Fibroblast of skin of abdomen (primary cell): Measurements from ENCODE around the gene ZNF432. TPM values are rescaled to one million over a fixed set of nuclear protein-coding genes. Genes with fewer than 3 reads are reported as not detected.
"Not testable (repeated sequence)": the region's sequence is repeated elsewhere in the genome, so short reads cannot be mapped to it uniquely, and the experiment has no call there.

Experiments used
- DNase-seq: peaks from one replicate; pipeline ENCODE4 v3.0.0-alpha.2; 2013
- polyA plus RNA-seq, 2 experiments: library from polyadenylated mRNA; unstranded; fragments of 120-200 nt; gene quantifications; one replicate each; pipeline ENCODE4 v1.2.1, GENCODE V29; 2013; ENCODE audit not compliant: insufficient read length in 2 of 2

Gene ZNF432
- polyA plus RNA-seq (2013, experiment 1 of 2; ENCODE audit: insufficient read length): 5.6 TPM
- polyA plus RNA-seq (2013, experiment 2 of 2; ENCODE audit: insufficient read length): 5.7 TPM

- DNase-seq: peak; percentile 92
These were observed at the start of gene ZNF432 for GRCh38 chr19:52048555-52049501. TSS of gene ZNF432 (minus strand) at chr19:52048838. CDS start at chr19:52046868, 1,970 bp downstream.

- DNase-seq: not testable (repeated sequence)
These were observed 47.8 kb upstream of the ZNF432 start for GRCh38 chr19:52096416-52096815.

- peak; percentile 92 for DNase-seq
These were observed 46.8 kb upstream of the ZNF432 start, which contains the start of gene ZNF841 for GRCh38 chr19:52095172-52096014. TSS of gene ZNF841 (minus strand) at chr19:52095765. CDS start at chr19:52084801, 10,964 bp downstream.

- DNase-seq: no peak
These were observed 46.0 kb upstream of the ZNF432 start for GRCh38 chr19:52094526-52095130.

- no peak for DNase-seq
These were observed 37.8 kb upstream of the ZNF432 start for GRCh38 chr19:52086481-52086880.

GRCh38 chr19:52070496-52070895 lies 21.9 kb upstream of the ZNF432 start:
- no peak for DNase-seq

GRCh38 chr19:52069653-52070052 lies 21.0 kb upstream of the ZNF432 start:
- DNase-seq: no peak

GRCh38 chr19:52066258-52066863 lies 17.7 kb upstream of the ZNF432 start:
- DNase-seq: no peak

GRCh38 chr19:52065399-52065798 lies 16.8 kb upstream of the ZNF432 start:
- DNase-seq: no peak

GRCh38 chr19:52056480-52056879 lies 7.8 kb upstream of the ZNF432 start:
- not testable (repeated sequence) for DNase-seq

- DNase-seq: not testable (repeated sequence)
These were observed 3.1 kb upstream of the ZNF432 start for GRCh38 chr19:52051736-52052135.

- DNase-seq: no peak
These were observed 9.5 kb downstream of the ZNF432 start for GRCh38 chr19:52039169-52039568.

GRCh38 chr19:52034051-52034728 lies 14.4 kb downstream of the ZNF432 start:
- DNase-seq: no peak

GRCh38 chr19:52028780-52029123 lies 19.9 kb downstream of the ZNF432 start:
- no peak for DNase-seq

- DNase-seq: peak; percentile 86
These were observed 20.4 kb downstream of the ZNF432 start, which contains the start of gene ZNF614 for GRCh38 chr19:52028027-52028779. TSS of gene ZNF614 (minus strand) at chr19:52028379. CDS start at chr19:52025745, 2,634 bp downstream.

GRCh38 chr19:52026255-52026990 lies 22.2 kb downstream of the ZNF432 start:
- not testable (repeated sequence) for DNase-seq

GRCh38 chr19:52024478-52024877 lies 24.2 kb downstream of the ZNF432 start:
- not testable (repeated sequence) for DNase-seq

- no peak for DNase-seq
These were observed 26.4 kb downstream of the ZNF432 start for GRCh38 chr19:52022193-52022592.

- no peak for DNase-seq
These were observed 28.1 kb downstream of the ZNF432 start for GRCh38 chr19:52020506-52020905.

GRCh38 chr19:52010674-52011073 lies 38.0 kb downstream of the ZNF432 start:
- DNase-seq: no peak
